Osteocyte (in vitro differentiated cells): ENCODE data around the gene PTPN14. TPM values are rescaled to one million over a fixed set of nuclear protein-coding genes. Genes with fewer than 3 reads are reported as not detected.

Experiments
- DNase-seq: peaks from one replicate; pipeline ENCODE4 v3.0.0; 2021; ENCODE audit warnings: mixed read lengths; ENCODE audit not compliant: unreplicated experiment; ENCODE audit errors: extremely low spot score
- H3K27ac Mint-ChIP-seq: one replicate; pipeline ENCODE4 v1.8.0; 2021; ENCODE audit warnings: mild to moderate bottlenecking, mixed read lengths; ENCODE audit not compliant: unreplicated experiment
- H3K27me3 Mint-ChIP-seq: one replicate; pipeline ENCODE4 v1.8.0; 2021; ENCODE audit warnings: mixed read lengths; ENCODE audit not compliant: unreplicated experiment
- H3K36me3 Mint-ChIP-seq: one replicate; pipeline ENCODE4 v1.8.0; 2021; ENCODE audit warnings: mixed read lengths; ENCODE audit not compliant: unreplicated experiment
- H3K4me1 Mint-ChIP-seq: one replicate; pipeline ENCODE4 v1.8.0; 2021; ENCODE audit warnings: mixed read lengths; ENCODE audit not compliant: unreplicated experiment
- H3K4me3 Mint-ChIP-seq: one replicate; pipeline ENCODE4 v1.8.0; 2021; ENCODE audit warnings: mild to moderate bottlenecking, moderate library complexity, mixed read lengths; ENCODE audit not compliant: unreplicated experiment
- H3K9me3 Mint-ChIP-seq: one replicate; pipeline ENCODE4 v1.8.0; 2021; ENCODE audit warnings: mixed read lengths; ENCODE audit not compliant: unreplicated experiment
- CTCF ChIP-seq: fragments of 200-600 bp; sonication (generic); IDR thresholded peaks from 2 replicates; pipeline ENCODE4 v1.5.0; 2021; ENCODE audit warnings: antibody characterized with exemption, mild to moderate bottlenecking, moderate library complexity
- total RNA-seq: library from RNA; stranded (reverse); gene quantifications from 2 replicates; pipeline ENCODE4 v1.2.1, GENCODE V29; 2021

The PTPN14 gene
- total RNA-seq, 1 donor from 2014 or later: 140 TPM

GRCh38 chr1:214520544-214521165 lies 30.7 kb downstream of the PTPN14 start:
- H3K4me1 Mint-ChIP-seq: peaks cover 76% of the 10 kb centered on the region

GRCh38 chr1:214518361-214518760 lies 33.0 kb downstream of the PTPN14 start:
- no peaks in the 10 kb centered on the region for H3K27me3 Mint-ChIP-seq
- H3K4me3 Mint-ChIP-seq: no peak overlapping the region
- peak overlapping the region; percentile 80 for H3K27ac Mint-ChIP-seq
- no peak for DNase-seq
- no peak for TF ChIP-seq CTCF
- H3K36me3 Mint-ChIP-seq: peaks cover 4% of the 10 kb centered on the region
- H3K4me1 Mint-ChIP-seq: peaks cover 83% of the 10 kb centered on the region
- H3K9me3 Mint-ChIP-seq: no peaks in the 10 kb centered on the region

More at GRCh38 chr1:214520544-214521165, 30.7 kb downstream of the PTPN14 start:
- Mint-ChIP-seq H3K4me3 (no peak overlapping the region), H3K27ac (peak overlapping the region; percentile 35), H3K36me3 (peaks cover 4% of the 10 kb centered on the region), H3K9me3 (no peaks in the 10 kb centered on the region), H3K27me3 (no peaks in the 10 kb centered on the region)
- TF ChIP-seq CTCF: no peak
- DNase-seq: no peak

- Mint-ChIP-seq H3K36me3 (peaks cover 4% of the 10 kb centered on the region), H3K9me3 (no peaks in the 10 kb centered on the region), H3K4me1 (peaks cover 89% of the 10 kb centered on the region), H3K27ac (peak overlapping the region; percentile 87), H3K4me3 (peak overlapping the region; percentile 62), H3K27me3 (no peaks in the 10 kb centered on the region)
- DNase-seq: no peak
- no peak for TF ChIP-seq CTCF
Measured at GRCh38 chr1:214516434-214517326, 34.7 kb downstream of the PTPN14 start.

DNA sequence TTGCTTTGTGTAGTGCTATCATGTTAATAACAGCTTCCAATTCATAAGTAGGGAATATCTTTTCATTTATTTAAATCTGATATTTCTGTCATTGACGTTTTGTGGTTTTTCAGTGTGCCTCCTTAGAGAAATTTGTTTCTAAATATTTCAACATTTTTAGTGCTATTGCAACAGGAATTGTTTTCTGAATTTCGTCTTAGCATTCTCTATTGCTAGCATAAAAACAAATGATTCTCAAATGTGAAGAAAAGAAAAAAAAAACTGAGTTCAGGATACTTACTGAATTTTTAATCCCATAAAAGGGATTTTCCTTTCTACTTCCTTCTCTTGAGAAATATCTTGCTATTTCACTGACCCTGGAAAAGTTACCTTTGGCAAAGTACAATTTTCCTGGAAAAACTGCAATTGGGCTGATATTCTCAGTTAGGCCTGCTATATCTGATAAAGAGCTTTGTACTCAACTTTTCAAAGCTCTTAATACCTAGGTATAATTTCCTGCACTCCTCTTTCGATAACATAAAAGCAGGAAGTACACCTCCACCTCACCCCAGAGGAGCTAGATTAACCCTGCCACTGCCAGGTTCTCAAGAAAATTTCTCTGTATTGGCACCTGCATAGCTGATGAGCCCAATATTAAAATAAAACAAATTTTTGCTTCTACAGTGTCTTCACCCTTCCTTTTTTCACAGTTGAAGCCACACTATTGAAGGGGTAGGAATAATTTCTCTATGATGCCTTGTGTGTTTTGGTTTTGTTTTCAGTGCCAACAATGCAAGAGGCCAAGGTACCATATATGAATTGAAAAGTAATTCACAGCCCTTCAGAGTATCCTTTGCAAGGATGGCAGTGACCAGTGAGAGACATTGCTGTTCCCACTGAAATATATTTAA lies 35.6 kb downstream of the PTPN14 start:
- H3K4me1 Mint-ChIP-seq: peaks cover 90% of the 10 kb centered on the region
- H3K27me3 Mint-ChIP-seq: no peaks in the 10 kb centered on the region
- DNase-seq: no peak
- H3K27ac Mint-ChIP-seq: peak overlapping the region; percentile 87
- peaks cover 6% of the 10 kb centered on the region for H3K36me3 Mint-ChIP-seq
- H3K4me3 Mint-ChIP-seq: peak overlapping the region; percentile 62
- no peak for TF ChIP-seq CTCF
- H3K9me3 Mint-ChIP-seq: peaks cover 5% of the 10 kb centered on the region
